Coronary artery (tissue), 2 donors: ENCODE data around the gene MAP1LC3B2.

Experiments
- DNase-seq: peaks from one replicate; pipeline ENCODE4 v3.0.0-alpha.2; 2017; ENCODE audit warnings: low spot score
- H3K27ac ChIP-seq, 2 donors: fragments of 200-600 bp; sonication (generic); one replicate each; pipeline ENCODE4 v1.5.1; 2016 to 2019
- H3K4me3 ChIP-seq: fragments of 200-600 bp; sonication (generic); 2 replicates; pipeline ENCODE4 v1.5.1; 2016; ENCODE audit warnings: mild to moderate bottlenecking, moderate library complexity
- TF ChIP-seq, protein P1 (sequence below): fragments of 200-600 bp; sonication (generic); IDR thresholded peaks from one replicate; pipeline ENCODE4 v1.5.1; 2019; ENCODE audit warnings: antibody characterized with exemption

Gene MAP1LC3B2

DNA sequence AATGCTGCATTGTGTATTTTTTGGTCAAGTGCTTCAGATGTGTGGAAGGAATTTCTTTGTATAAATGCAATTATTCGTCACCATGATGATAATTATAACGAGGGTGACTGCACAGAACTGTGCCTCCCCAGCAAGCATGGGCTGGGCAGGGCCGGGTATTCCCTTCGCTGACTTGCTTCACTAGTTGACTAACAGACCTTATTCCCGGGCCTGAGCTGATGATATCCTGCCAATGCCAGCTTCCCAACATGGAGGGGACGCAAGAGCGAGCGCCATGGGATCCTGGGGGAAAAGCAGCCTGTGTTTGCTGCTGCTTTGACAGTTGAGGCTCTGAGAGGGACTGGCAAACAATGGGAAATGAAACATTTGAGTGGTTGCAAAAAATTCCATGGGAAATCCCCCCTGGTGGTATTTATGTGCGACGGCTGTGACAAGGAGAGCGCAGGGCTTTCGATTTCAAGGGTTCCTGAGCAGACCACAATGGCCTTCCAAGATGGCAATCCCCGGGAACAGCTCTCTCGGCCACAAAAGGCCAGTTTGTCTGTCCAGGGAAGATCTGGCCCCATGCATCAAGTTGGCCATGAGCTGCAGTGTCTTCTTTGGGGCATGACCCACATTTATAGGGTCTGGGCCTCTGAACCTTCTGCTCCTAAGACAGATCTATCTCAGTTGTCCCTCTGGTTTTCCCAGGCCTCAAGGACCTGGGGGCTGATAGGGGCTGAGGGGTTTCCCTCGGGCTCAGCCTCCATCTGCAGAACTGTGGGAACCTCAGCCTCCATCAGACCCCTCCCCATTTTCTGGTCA, 21.9 kb upstream of the MAP1LC3B2 start:
- Histone ChIP-seq H3K27ac (peak overlapping the region in 1 of 2 donors; percentile 5), H3K4me3 (no peak overlapping the region)
- DNase-seq, result no peak
- TF ChIP-seq, protein P1, sequence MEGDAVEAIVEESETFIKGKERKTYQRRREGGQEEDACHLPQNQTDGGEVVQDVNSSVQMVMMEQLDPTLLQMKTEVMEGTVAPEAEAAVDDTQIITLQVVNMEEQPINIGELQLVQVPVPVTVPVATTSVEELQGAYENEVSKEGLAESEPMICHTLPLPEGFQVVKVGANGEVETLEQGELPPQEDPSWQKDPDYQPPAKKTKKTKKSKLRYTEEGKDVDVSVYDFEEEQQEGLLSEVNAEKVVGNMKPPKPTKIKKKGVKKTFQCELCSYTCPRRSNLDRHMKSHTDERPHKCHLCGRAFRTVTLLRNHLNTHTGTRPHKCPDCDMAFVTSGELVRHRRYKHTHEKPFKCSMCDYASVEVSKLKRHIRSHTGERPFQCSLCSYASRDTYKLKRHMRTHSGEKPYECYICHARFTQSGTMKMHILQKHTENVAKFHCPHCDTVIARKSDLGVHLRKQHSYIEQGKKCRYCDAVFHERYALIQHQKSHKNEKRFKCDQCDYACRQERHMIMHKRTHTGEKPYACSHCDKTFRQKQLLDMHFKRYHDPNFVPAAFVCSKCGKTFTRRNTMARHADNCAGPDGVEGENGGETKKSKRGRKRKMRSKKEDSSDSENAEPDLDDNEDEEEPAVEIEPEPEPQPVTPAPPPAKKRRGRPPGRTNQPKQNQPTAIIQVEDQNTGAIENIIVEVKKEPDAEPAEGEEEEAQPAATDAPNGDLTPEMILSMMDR, result no peak

- TF ChIP-seq, protein P1, result no peak
- Histone ChIP-seq H3K27ac (peak overlapping the region in 1 of 2 donors; percentile 51), H3K4me3 (no peak overlapping the region)
- no peak for DNase-seq
Measured at GRCh38 chr12:116538076-116538591, 21.0 kb upstream of the MAP1LC3B2 start.

- TF ChIP-seq, protein P1, result no peak
- Histone ChIP-seq H3K27ac (peak overlapping the region in 1 of 2 donors; percentile 58), H3K4me3 (no peak overlapping the region)
- no peak for DNase-seq
Measured at GRCh38 chr12:116538682-116539305, 20.4 kb upstream of the MAP1LC3B2 start.

DNA sequence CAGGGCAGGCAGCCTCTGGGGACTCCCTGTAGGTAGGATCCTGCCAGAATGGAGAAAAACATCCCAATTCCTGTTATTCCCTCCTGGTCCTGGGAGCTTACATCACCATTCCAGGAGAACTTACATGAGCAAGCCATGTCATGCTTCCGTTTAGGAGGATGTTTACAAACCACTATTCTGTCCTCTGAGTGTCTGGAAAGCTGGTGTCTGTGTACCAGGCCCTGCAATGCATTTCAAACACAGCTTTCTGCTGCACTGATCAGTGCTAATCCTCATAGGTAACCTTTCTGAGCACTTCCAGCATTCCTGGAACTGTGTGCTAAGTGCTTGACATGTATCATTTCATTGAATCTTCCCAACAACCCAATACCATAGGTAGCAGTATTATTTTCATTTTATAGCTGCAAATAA, 19.8 kb upstream of the MAP1LC3B2 start:
- peak overlapping the region in 1 of 2 donors; percentile 58 for H3K27ac ChIP-seq

DNA sequence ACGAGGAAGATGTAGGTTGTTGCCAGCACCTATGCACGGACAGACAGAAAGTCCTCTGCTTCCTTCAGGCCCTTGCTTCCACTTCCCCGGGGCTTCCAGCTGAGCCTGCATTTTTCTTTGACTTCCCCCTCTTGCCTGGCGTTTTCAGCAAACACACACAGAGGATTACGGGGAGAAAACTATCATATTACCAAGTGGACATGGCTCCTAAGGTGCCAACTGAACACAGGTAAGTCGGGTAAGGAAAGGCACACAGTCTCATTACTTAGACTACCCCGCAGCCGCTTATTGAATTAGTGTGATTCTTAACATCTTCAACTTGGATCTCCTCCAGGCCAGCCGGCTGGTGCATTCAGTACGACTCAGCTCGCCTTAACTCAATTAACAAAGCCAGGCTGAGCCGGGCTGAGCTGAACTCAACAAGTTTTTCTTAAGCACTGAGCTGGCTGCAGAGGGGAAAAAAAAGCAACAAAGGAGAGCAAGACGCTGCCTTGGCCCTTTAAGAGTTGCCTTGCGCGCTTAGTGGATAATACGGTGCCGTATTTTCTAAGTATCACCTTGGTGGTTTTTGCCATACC, 19.2 kb upstream of the MAP1LC3B2 start:
- Histone ChIP-seq H3K27ac (peak overlapping the region in 1 of 2 donors; percentile 58), H3K4me3 (no peak overlapping the region)
- TF ChIP-seq, protein P1, result no peak
- DNase-seq, result no peak

More for the DNA sequence above, 19.8 kb upstream of the MAP1LC3B2 start:
- TF ChIP-seq, protein P1, result no peak
- H3K4me3 ChIP-seq, result no peak overlapping the region
- no peak for DNase-seq

GRCh38 chr12:116540622-116541152, 18.5 kb upstream of the MAP1LC3B2 start:
- Histone ChIP-seq H3K4me3 (no peak overlapping the region), H3K27ac (no peak overlapping the region)
- TF ChIP-seq, protein P1, result no peak
- no peak for DNase-seq
